Prostate gland (tissue), 2 donors: ENCODE measurements around the gene STX11.

ENCODE experiments used
- CTCF ChIP-seq, 4 experiments: fragments of 200-600 bp in 2 of 4; fragments of 450-650 bp in 2 of 4; sonication (generic) in 2 of 4; IDR thresholded peaks; 1 replicate in 3 of 4; 2 replicates in 1 of 4; pipeline ENCODE4 v1.5.1; 2016 to 2019; ENCODE audit warnings: antibody characterized with exemption in 4 of 4, mild to moderate bottlenecking in 2 of 4, moderate library complexity in 2 of 4
- POLR2A ChIP-seq: fragments of 450-650 bp; IDR thresholded peaks from one replicate; pipeline ENCODE4 v1.6.1; 2016; ENCODE audit warnings: antibody characterized with exemption, mild to moderate bottlenecking
- POLR2AphosphoS5 ChIP-seq: sonication (generic); formaldehyde crosslinking; IDR thresholded peaks from one replicate; pipeline ENCODE4 v1.6.1; 2017; ENCODE audit warnings: antibody characterized with exemption

- TF ChIP-seq CTCF (IDR thresholded peaks at IDR 0.05) (no peak), POLR2A (no peak), POLR2AphosphoS5 (no peak)
Measured at GRCh38 chr6:144144996-144145395, 5.3 kb upstream of the STX11 start.
